Neural cell (in vitro differentiated cells): ENCODE results near the gene MLC1.

Source experiments
- EP300 ChIP-seq: fragments of 450-650 bp; conservative IDR thresholded peaks from 2 replicates; pipeline ENCODE4 v1.6.1; 2014; ENCODE audit warnings: antibody characterized with exemption, mild to moderate bottlenecking, moderate library complexity; ENCODE audit not compliant: poor library complexity, severe bottlenecking
- EZH2 ChIP-seq: fragments of 200-600, 300-800 bp; shearing (Covaris generic), sonication (generic); IDR thresholded peaks from 2 replicates; pipeline ENCODE4 v1.6.1; 2014; ENCODE audit warnings: antibody characterized with exemption, low read length, borderline replicate concordance, mild to moderate bottlenecking; ENCODE audit not compliant: insufficient read depth, poor library complexity, severe bottlenecking
- MXI1 ChIP-seq: fragments of 450-650 bp; conservative IDR thresholded peaks from 2 replicates; pipeline ENCODE4 v1.6.1; 2014; ENCODE audit warnings: antibody characterized with exemption, mild to moderate bottlenecking; ENCODE audit not compliant: poor library complexity, severe bottlenecking
- RAD21 ChIP-seq: fragments of 450-650 bp; conservative IDR thresholded peaks from 2 replicates; pipeline ENCODE4 v1.6.1; 2014; ENCODE audit warnings: antibody characterized with exemption, mild to moderate bottlenecking, moderate library complexity
- SMC3 ChIP-seq: fragments of 450-650 bp; conservative IDR thresholded peaks from 2 replicates; pipeline ENCODE4 v1.6.1; 2014; ENCODE audit warnings: antibody characterized with exemption, mild to moderate bottlenecking, moderate library complexity; ENCODE audit not compliant: poor library complexity
- TAF1 ChIP-seq: IDR thresholded peaks from 2 replicates; pipeline ENCODE4 v1.6.1; 2012; ENCODE audit warnings: low read depth
- TF ChIP-seq, protein P1 (sequence below): fragments of 450-650 bp; IDR thresholded peaks from 2 replicates; pipeline ENCODE4 v1.5.1; 2014; ENCODE audit warnings: antibody characterized with exemption, mild to moderate bottlenecking, moderate library complexity; ENCODE audit not compliant: poor library complexity, severe bottlenecking
- TF ChIP-seq, protein P2 (sequence below): IDR thresholded peaks from 2 replicates; pipeline ENCODE4 v1.6.1; 2012; ENCODE audit warnings: borderline replicate concordance

DNA sequence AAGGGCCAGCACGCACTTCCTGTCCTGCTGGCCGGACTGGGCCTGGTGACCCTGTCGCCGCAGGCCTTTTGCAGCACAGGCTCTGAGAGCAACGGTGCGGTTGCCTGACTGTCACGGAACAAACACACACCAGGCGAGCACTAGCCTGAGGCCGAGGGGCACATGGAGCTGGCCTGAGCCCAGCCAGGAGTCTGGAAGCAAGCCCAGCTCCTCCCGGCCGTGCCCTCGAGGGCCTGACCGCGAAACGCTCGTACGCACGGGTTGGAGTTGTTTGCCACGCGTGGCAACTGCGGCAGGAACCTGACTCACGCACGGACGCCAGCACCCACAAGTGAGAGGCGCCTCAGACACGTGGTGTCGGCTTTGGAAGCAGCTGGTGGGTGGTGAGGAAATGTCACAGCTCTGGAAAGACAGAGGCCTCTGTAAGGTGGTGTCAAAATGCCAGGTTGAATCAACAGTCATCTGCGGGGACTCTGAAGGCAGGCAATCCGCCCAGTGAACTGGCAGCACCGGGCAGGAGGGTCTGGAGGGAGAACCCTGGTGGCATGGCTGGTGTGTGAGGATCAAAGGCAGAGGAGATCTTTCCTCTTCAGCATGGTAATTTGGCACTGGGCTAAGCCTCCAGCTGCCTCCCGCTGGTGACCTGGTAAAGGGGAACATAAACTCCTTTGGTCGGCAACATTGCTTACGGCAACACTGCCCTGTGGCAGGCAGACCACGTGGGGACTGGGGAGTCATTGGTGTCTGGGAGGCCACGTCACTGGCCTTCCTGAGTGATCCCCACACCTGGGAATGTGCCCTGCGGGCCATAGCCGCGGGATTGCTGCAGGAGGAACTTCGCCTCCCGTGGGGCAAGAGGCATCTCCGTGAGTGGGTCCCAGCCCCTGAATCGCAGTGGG, 57.3 kb downstream of the MLC1 start:
- no peak for TF ChIP-seq TAF1
- TF ChIP-seq, protein P1, sequence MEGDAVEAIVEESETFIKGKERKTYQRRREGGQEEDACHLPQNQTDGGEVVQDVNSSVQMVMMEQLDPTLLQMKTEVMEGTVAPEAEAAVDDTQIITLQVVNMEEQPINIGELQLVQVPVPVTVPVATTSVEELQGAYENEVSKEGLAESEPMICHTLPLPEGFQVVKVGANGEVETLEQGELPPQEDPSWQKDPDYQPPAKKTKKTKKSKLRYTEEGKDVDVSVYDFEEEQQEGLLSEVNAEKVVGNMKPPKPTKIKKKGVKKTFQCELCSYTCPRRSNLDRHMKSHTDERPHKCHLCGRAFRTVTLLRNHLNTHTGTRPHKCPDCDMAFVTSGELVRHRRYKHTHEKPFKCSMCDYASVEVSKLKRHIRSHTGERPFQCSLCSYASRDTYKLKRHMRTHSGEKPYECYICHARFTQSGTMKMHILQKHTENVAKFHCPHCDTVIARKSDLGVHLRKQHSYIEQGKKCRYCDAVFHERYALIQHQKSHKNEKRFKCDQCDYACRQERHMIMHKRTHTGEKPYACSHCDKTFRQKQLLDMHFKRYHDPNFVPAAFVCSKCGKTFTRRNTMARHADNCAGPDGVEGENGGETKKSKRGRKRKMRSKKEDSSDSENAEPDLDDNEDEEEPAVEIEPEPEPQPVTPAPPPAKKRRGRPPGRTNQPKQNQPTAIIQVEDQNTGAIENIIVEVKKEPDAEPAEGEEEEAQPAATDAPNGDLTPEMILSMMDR: no peak
- no peak for TF ChIP-seq MXI1
- no peak for TF ChIP-seq EZH2
- TF ChIP-seq RAD21: no peak
- no peak for TF ChIP-seq SMC3
- TF ChIP-seq, protein P2, sequence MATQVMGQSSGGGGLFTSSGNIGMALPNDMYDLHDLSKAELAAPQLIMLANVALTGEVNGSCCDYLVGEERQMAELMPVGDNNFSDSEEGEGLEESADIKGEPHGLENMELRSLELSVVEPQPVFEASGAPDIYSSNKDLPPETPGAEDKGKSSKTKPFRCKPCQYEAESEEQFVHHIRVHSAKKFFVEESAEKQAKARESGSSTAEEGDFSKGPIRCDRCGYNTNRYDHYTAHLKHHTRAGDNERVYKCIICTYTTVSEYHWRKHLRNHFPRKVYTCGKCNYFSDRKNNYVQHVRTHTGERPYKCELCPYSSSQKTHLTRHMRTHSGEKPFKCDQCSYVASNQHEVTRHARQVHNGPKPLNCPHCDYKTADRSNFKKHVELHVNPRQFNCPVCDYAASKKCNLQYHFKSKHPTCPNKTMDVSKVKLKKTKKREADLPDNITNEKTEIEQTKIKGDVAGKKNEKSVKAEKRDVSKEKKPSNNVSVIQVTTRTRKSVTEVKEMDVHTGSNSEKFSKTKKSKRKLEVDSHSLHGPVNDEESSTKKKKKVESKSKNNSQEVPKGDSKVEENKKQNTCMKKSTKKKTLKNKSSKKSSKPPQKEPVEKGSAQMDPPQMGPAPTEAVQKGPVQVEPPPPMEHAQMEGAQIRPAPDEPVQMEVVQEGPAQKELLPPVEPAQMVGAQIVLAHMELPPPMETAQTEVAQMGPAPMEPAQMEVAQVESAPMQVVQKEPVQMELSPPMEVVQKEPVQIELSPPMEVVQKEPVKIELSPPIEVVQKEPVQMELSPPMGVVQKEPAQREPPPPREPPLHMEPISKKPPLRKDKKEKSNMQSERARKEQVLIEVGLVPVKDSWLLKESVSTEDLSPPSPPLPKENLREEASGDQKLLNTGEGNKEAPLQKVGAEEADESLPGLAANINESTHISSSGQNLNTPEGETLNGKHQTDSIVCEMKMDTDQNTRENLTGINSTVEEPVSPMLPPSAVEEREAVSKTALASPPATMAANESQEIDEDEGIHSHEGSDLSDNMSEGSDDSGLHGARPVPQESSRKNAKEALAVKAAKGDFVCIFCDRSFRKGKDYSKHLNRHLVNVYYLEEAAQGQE: no peak
- TF ChIP-seq EP300: no peak
